ENCODE results near the gene QKI. TPM values are rescaled to one million over a fixed set of nuclear protein-coding genes. Genes with fewer than 3 reads are reported as not detected.

QKI gene
- 30.3 to 62.5 TPM (median 48.5 TPM) in 5 replicates for total RNA-seq (2022; extraction: Qiagen RNA extraction)

GRCh38 chr6:163414117-163414945 is at the start of gene QKI:
QKI (plus strand) TSS chr6:163414718; CDS start chr6:163415194, 476 bp downstream.

Data from A549 treated with CORT108297 at 1 μM for 4 hours (cell line).